GM19397 (cell line): ENCODE results near the gene USP12.

Experiments used
- ATAC-seq: cut with Tn5 transposase; IDR thresholded peaks from one replicate; pipeline ENCODE4 v1.9.1; 2021; ENCODE audit warnings: mild to moderate bottlenecking, moderate library complexity; ENCODE audit not compliant: unreplicated experiment

Gene USP12

DNA sequence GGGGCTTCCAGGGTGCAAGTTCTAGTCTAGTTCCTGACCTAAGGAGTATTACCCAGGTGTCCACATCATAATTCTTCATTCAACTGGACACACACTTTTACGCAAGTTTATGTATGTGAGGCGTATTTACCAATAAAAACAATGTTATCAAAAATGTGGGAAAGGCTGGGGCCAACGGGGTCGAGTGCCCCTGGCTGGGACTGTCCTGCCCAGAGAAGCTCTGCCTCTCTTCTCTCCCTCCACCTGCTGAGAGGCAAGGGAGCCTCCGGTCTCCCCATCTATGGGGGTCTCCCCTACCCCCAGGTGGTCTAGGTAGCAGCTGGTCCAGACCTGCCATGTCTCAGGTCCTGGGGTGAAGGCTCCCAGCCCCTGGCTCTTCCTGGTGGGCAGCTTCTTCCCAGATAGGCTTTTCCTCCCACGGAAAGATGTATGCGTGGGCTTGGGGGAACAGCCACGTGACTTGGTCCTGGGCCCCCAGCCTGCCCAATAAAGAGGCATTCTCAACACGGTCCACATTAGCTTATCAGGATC, 132.4 kb downstream of the USP12 start:
- no peak for ATAC-seq

DNA sequence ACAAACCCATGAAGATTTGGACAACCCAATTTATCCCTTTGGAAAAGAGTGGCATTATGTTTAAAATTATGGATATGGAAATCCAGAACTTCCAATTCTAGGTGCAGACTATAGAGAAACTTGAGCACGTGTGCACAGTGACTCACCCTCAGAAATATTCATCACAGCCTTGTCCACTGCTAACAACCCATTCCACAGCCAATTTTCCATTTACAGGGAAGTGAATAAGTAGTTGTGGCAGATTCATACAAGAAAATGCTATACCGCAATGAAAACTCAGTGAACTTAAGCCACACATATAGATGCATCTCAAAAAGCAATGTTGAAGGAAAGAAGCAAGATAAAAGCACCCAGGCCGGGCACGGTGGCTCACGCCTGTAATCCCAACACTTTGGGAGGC, 133.3 kb downstream of the USP12 start:
- no peak for ATAC-seq

DNA sequence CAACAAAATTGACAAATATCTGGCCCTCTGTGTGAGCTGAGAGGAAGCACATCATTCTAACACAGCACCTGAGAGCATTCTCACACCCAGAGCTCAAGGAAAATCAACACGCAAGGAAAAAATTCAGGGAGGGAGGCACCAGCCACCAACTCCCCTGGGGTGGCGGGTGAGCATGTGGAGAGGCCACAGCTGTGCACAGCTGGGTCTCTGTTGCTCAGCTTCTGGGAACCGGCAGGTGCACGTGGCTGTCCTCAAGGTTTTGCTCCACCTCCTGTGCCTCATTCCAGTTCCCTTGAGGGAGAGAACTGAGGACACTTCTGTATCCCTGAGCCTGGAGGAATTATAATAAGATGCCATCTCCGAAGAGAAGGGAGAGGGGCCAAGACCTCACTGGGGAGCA, 134.0 kb downstream of the USP12 start:
- ATAC-seq = no peak

DNA sequence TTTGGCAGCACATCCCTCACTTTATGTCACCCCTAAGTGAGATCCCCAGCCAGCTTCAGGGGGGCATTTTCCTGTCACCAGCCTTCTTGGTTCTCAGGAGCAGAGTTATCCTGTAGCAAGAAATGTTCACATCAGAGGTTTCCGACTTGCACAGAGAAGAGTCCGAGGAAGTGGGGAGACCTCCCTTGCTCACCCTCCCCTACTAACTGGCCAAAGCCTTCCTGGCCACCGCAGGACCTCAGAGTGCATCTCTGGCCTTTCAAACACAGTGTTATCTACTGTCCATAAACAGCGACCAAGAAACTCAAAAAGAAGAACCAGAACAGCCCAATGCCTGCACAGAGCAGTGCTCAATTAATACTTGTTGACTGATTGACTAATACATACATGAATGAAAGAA, 134.4 kb downstream of the USP12 start:
- ATAC-seq = no peak

DNA sequence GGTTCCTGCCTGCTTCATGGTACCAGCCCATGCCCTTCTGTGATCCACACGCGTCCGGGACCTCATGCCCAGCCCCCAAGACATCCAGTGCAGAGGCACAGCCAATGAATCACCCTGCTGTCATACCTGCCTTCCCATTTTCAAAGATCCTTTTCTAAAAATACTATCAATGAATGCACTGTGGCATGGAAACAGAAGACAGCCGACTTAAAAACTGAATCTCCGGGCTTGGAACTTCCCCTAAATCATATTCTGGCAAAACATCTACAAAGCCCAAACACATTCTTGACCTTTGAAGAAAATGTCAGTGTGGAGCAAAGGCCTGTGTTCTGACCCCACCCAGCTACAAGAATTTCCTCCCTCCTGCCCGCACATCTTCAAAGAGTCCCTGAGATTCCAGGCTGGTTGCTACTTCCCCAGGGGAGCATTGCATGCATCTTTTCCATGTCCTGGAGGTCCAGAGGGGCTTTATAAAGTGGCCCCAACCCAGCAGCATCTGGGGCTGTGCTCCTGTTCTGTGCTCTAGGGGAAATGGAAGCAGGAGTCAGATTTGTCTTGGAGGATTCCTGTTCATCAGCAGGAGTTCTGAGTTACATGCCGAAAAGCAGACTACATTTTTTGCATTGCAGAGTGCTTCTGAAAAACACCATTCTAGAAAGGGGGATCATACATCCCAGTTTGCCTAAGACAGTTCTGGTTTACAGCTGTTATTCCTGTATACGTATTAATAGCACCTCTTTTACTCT, 135.2 kb downstream of the USP12 start:
- ATAC-seq = no peak

GRCh38 chr13:27035892-27036235, 135.7 kb downstream of the USP12 start:
- ATAC-seq = no peak

- no peak for ATAC-seq
Measured at GRCh38 chr13:27034678-27035111, 136.9 kb downstream of the USP12 start.

- ATAC-seq = no peak
Measured at GRCh38 chr13:27028683-27029480, 142.7 kb downstream of the USP12 start.

DNA sequence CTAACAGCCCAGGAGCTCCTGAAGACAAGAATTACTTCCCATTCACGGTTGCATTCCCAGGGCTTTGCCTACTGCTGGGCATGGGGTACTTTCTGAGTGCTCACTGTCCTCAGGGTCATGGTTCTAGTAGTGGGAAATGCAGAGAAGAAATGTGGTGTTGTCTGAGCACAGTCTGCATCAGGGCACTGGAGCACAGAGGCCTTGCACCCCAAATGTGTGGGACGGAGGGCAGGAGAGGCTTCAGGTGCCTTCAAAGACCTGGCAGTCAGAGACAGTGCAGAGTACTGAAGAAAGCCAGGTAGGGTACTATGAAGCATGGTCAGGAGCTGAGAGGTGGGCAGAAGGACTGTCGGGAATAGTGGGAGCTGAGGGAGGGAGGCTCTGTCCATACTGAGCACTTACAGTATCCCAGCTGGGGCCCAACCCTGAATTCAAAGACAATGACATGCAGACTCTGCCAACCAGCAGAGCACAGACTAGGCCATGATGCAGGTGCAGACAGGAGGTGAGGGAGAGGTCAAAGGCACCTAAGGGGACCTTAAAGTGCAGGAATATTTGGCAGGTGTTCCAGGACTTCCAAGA, 144.4 kb downstream of the USP12 start:
- ATAC-seq = no peak

DNA sequence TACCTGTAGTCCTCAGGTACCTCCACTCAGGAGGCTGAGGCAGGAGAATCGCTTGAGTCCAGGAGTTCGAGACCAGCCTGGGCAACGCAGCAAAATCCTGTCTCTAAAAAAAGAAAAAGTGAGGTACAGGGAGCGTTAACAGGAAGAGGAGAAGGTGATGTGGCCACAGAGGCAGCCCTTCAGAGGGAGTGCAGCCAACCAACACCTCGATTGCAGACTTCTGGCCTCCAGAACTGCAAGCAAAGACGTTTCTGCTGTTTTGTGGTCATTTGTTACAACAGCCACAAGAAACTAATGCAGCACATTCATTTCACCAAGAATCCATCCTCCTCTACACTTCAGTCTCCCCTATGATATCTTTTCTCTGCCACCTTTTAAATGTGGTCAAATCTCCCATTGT, 145.2 kb downstream of the USP12 start:
- no peak for ATAC-seq

GRCh38 chr13:27024776-27025492, 146.7 kb downstream of the USP12 start:
- no peak for ATAC-seq

GRCh38 chr13:27024074-27024461, 147.5 kb downstream of the USP12 start:
- ATAC-seq = no peak

GRCh38 chr13:27023385-27024073, 148.1 kb downstream of the USP12 start:
- no peak for ATAC-seq

DNA sequence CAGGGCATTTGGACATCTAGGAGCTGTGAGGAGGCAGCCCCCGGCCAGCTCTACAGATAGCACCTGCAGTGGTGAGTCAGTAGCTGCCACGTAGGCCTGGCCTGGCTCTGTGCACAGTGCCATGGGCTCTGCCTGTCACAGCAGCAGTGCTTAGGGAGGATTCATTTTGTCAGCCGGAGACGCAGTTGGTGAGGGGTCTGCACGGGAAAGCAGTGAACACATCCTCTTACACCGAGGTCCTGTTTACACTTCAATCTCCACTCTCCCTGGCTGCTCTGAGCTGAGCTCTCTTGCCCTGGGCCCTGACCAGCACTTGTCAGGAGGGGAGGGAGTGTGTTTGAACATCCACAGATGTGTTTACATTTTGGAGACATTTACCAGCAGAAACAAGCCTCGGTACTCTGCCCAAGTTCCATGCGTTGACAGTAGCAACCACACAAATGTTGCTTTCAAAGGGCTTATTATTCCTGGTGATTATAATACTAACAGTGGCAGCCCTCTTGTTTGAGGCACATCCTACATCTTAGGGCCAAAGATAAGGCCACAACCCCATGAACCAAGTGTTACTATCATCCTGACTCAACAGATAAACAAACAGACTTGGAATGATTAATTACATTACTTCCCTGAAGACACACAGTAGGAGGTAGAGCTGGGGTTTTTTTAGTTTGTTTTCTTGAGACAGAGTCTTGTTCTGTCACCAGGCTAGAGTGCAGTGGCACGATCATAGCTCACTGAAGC, 148.9 kb downstream of the USP12 start:
- no peak for ATAC-seq

DNA sequence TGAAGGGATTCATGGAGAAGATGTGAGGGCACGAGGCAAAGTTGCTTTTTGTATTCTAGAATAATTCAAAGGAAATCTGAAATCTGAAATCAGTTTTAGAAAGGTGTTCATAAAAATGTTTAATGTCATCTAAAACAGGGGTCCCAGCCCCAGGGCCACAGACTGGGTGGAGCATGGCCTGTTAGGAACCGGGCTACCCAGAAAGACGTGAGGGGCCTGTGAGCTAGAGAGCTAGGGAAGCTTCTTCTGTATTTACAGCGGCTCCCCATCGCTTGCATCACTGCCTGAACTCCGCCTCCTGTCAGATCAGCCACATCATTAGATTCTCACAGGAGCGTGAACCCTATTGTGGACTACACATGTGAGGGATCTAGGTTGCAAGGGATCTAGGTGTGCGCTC, 151.2 kb downstream of the USP12 start:
- no peak for ATAC-seq

DNA sequence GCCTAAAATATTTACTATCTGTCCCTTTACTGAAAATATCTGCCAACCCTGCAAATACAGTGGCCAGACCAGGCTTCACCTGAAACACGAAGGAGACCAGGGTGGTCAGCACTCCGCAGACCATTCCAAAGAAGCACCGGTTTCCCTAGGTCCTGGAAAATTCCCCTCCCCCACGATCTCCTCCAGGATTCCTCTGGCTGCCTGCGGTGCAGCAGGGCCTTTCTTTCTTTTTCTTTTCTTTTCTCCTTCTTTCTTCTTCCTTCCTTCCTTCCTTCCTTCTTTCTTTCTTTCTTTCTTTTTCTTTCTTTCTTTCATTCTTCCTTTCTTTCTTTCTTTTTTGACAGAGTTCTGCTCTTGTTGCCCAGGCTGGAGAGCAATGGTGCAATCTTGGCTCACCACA, 152.7 kb downstream of the USP12 start:
- ATAC-seq = no peak

DNA sequence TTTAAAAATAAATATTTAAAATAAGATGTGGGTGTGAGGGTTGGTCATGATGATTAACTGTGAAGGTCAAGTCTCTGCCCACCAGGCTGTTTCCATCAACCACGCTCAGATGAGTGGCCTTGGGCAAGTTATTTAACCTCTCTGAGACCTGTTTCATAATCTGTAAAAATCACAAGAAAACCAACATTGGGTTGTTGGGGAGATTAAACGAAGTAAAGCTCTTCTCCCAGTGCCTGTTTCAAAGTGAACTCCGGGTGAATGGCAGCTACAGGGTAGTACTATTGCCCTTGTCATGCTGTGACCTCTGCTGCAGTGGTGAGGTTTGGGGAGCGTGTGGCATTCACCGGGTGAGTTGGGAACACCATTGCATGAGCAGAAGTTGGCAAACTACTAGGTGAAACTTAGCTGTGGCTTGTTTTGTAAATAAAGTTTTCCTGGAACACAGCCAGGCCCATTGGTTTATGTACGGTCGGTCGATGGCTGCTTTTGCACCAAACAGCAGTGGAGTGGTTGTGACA, 153.2 kb downstream of the USP12 start:
- ATAC-seq = no peak

GRCh38 chr13:27016875-27017274, 154.7 kb downstream of the USP12 start:
- ATAC-seq = no peak
